ENCODE results near the gene RRBP1.

The RRBP1 gene

DNA sequence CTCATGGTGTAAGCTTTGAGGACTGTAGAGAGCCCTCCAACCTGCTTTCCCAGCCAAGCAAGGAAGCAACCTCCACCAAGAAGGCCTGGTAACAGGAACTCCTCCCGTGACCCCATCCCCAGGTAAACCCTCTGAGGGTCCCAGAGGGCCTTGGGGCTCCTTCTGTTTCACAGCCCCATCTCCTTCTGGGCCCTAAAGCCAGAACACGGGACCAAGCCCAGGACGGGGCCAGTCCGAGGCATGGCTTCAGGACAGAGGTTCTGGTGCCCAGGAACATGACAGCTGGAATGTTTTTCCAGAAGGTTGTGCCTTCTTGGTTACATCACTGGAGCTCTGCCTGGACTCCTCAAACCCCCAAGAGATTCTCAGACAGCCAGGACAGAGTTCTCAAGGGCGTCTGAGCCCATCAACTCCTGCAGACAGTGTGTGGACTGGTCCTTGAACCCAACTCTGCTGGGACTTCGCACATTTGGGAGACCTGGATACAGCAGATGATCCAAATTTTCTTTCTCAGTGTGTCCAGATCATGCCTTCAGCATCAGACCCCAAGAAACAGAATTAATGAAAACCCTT lies 43.1 kb downstream of the RRBP1 start:
- no peak overlapping the region for H3K4me3 ChIP-seq (ENCODE audit: control insufficient read depth, low read depth, low read length)
- no peak for DNase-seq (ENCODE audit: low read depth)
- TF ChIP-seq CTCF (conservative IDR thresholded peaks at IDR 0.05; ENCODE audit: control insufficient read depth, insufficient read depth, low read depth, low read length) = no peak

DNA sequence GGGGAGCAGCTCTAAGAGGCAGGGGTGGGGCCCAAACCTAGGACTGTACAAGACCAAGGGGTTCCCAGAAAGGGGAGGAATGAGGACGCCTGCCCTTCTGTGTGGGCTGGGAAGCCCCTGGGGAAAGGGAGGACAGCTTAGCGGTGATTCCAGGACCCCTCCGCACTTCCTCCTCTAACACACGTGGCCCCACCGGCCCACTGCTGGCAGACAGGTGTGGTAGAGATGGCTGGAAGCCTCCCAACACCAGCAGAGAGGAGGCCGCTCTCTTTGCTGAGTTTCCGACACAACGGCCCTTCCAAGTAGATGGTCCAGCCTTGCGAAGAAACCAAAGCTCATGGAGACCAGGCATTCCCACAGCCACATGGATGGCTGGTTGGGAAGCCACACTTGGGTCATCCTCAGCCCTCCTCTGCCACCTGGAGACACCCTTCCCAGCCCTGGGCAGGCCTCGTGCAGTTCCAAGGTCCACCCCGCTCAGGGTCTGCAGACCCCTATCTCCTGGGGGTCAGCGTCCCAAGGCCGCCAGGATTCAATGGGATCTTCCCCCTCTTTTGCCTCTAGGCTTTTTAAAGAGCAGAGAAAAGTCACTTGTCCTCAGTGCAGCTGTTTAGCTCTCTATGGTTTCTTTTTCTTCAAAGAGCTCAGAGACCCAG lies 43.9 kb downstream of the RRBP1 start:
- H3K4me3 ChIP-seq (ENCODE audit: control insufficient read depth, low read depth, low read length) = no peak overlapping the region
- no peak for TF ChIP-seq CTCF (conservative IDR thresholded peaks at IDR 0.05; ENCODE audit: control insufficient read depth, insufficient read depth, low read depth, low read length)
- no peak for DNase-seq (ENCODE audit: low read depth)

DNA sequence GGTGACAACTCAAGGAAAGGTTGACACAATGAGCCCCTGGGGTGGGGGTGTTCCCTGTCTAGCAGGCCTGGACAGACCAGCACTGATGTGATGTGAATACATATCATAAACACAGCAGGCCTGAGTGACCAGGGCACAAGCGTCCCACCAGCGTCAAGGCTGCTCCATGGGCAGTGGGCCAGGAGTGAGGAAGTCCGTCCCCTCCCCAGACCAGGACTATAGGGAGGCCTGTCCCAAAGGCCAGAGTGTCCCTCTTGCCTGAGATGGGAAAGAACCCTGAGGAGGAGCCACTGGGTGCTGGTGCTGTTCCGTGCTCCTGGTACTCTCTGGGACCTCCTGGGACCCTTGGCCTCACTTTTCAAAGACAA lies 44.6 kb downstream of the RRBP1 start:
- no peak for DNase-seq (ENCODE audit: low read depth)
- H3K4me3 ChIP-seq (ENCODE audit: control insufficient read depth, low read depth, low read length) = no peak overlapping the region
- TF ChIP-seq CTCF (conservative IDR thresholded peaks at IDR 0.05; ENCODE audit: control insufficient read depth, insufficient read depth, low read depth, low read length) = no peak

GRCh38 chr20:17636523-17637412 lies 45.3 kb downstream of the RRBP1 start:
- H3K4me3 ChIP-seq (ENCODE audit: control insufficient read depth, low read depth, low read length) = no peak overlapping the region
- peak; percentile 44 for DNase-seq (ENCODE audit: low read depth)
- TF ChIP-seq CTCF (conservative IDR thresholded peaks at IDR 0.05; ENCODE audit: control insufficient read depth, insufficient read depth, low read depth, low read length) = peak; percentile 12

DNA sequence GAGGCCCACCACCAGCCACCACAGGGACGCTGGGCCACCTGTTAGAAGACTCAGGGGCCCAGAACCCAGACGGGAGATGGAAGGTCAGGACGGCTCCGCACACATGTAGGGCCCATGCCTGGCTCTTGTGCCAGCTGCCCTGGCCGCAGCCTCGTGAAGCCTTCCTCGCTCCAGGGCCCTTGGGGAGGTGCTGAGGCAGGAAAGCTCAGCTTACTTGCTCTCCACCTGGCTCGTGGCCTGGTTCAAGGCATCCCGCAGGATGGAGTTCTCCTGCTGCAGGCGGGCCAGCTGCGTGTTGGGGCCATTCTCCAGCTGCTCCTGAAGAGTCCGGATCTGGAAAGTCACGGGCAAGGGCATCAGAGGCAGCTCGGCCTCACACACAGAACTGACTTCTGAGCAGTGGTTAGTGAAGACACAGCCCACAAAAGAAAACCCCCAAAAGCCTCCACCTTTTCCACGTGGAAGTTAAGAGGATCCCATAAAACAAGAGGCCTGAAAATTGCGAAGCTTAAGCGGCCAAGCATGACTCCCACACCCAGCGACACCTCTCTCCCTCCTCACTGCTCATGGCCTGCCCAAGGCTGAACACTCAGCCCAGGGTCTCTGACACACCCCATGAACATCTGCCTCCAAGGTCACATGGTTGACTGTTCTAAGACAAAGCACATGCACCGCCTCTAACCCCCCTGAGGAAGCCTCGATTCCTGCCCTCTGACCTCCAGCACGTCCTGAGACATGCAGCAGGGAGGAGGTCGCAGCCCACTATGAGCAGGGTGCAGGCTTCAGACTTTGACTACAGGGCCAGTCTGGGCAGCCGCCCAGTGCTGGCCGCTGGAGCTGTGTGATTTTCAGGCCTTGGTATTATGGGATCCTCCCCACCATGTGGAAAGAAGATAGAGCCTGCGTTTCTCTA lies 46.5 kb downstream of the RRBP1 start:
- H3K4me3 ChIP-seq (ENCODE audit: control insufficient read depth, low read depth, low read length) = no peak overlapping the region
- peak; percentile 92 for DNase-seq (ENCODE audit: low read depth)
- TF ChIP-seq CTCF (conservative IDR thresholded peaks at IDR 0.05; ENCODE audit: control insufficient read depth, insufficient read depth, low read depth, low read length) = no peak

GRCh38 chr20:17634661-17635331 lies 47.2 kb downstream of the RRBP1 start:
- H3K4me3 ChIP-seq (ENCODE audit: control insufficient read depth, low read depth, low read length) = no peak overlapping the region
- no peak for DNase-seq (ENCODE audit: low read depth)
- no peak for TF ChIP-seq CTCF (conservative IDR thresholded peaks at IDR 0.05; ENCODE audit: control insufficient read depth, insufficient read depth, low read depth, low read length)

Data from fibroblast of mammary gland (primary cell).